HUDEP-2 (cell line): ENCODE results near the gene INPP5K.
"Not testable (repeated sequence)": the region's sequence is repeated elsewhere in the genome, so short reads cannot be mapped to it uniquely, and the experiment has no call there.

Experiments
- DNase-seq, 76 experiments: peaks; one replicate each; lab custom pipeline; 2025; ENCODE audit not compliant: unreplicated experiment in 76 of 76; lab: John Stamatoyannopoulos, UW

The INPP5K gene

GRCh38 chr17:1469231-1469852 is 47.1 kb downstream of the INPP5K start:
- no peak for DNase-seq

- DNase-seq: no peak
Measured at GRCh38 chr17:1467898-1468492, 48.4 kb downstream of the INPP5K start.

DNA sequence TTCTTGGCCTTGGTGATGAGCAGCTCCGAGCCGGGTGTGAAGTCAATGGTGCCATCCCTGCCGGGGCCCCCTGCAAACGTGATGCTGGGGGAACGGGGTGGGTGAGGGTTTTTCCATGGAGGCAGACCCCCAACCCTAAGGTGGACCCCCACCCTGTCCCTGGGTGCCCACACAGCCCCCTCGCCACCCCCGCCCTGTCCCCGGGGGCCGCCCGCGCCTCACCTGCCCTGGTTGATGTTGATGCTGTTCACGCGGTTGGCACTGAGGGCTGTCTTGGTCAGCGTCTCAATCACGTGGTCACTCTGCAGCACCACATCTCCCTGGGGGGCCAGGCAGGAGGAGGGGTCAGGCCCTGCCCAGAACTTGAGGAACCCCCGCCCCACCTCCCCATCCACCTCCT is 49.2 kb downstream of the INPP5K start:
- no peak for DNase-seq

DNA sequence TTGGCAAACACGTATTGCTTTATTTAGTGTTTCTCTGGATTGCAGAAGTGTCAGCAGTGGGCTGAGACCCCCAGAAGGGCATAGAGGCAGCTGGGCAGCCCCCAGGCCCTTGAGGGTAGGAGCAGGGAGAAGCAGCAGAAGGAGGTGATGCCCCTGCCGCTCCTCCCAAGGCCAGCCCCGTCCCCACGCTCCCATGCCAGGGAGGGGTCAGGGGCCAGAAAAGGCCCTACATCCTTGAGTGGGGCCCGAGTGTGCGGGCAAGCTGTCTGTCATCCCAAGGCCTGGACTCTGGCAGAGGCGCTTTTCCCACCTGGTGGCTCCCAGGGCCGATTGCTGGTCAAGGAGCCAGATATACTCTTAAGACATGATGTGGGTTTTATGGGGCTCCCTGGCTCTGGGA is 52.2 kb downstream of the INPP5K start:
- DNase-seq: no peak

DNA sequence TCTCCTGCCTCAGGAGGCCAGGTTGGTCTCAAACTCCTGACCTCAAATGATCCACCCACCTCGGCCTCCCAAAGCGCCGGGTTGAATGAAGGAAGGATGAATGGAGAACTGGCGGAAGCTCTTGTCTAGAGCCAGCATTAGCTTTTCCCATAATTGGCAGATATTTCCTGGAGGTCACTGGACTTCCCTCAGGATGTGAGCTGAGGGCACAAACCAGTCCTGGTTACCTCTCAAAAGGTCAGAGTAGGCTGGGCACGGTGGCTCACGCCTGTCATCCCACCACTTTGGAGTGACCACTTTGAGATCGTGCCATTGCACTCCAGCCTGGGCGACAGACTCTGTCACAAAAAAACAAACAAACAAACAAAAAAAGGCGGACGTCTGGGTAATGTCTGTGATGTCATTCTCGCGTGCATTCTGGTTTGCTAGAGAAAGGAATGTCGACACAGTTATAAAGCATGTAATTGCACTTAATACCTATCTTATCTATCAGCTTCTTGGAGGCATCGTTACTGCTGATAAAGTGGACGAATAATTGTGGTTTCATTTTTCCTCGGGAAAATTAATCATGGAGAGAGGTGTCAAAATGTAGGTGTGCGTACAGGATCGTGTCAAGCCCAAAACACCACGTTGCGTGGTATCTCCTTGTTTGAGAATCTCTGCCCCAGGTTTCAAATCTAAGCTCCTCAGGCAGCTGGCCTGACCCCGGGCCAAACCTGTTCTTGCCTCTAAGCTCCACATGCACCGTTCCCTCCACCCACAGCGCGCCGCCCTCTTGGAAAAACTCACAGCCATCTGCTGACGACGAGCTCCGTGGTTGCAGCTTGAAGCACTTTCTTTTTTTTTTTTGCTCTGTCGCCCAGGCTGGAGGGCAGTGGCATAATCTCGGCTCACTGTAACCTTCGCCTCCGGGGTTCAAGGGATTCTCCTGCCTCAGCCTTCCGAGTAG is 54.0 kb downstream of the INPP5K start:
- no peak for DNase-seq

GRCh38 chr17:1461198-1461944 is 55.0 kb downstream of the INPP5K start:
- no peak for DNase-seq

DNA sequence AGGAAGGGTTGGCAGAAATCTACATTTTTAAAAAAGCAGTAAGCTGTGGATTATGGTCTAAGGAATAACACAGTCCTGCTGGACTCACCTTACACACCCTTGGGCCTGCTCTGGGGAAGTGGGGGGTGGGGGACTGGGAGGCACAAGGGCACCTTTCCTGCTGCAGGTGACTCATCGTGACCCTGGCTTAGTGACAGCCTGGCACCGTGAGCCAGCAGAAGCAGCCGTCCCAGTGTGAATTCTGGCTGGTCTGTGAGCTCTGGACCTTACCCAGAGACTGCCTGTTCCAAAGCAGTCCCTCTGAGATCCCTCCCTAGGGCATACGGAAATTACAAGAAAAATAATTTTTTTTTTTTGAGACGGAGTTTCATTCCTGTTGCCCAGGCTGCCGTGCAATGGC is 56.2 kb downstream of the INPP5K start:
- peak in 2 of 76 experiments; percentile 7 to 9 for DNase-seq

- peak in 75 of 76 experiments; percentile 44 to 98 (median 93) for DNase-seq
Measured at GRCh38 chr17:1455797-1456599, 60.4 kb downstream of the INPP5K start, which contains the start of gene CRK. Gene CRK (minus strand): TSS chr17:1456232. CDS start chr17:1456117, 115 bp downstream.

DNA sequence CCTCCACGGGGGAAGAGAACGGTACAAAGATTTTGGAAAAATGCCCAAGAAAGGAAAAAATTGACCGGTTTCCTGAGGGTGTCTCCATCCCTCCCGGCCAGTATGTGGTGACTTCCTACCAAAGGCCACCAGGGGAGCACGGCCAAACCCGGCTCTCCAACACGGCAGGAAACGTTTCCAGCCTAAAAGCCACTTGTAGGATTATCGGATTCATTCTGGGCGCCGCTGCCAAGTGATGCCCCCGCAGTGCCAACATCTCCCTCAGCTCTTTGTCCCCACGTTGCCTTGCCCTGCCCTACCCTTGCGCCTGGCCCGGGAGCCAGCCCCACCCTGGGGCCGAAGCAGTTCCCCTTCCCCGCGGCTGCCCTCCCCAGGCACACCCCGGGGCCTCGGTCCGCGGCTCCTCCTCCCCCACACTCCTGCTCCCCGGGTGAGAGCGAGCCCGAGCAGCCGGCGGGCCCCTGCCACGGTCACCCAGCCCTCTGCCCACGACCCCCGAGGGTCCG is 61.1 kb downstream of the INPP5K start:
- peak in 58 of 76 experiments; percentile 9 to 67 (median 38) for DNase-seq

GRCh38 chr17:1454541-1454940 is 61.9 kb downstream of the INPP5K start:
- DNase-seq: no peak

DNA sequence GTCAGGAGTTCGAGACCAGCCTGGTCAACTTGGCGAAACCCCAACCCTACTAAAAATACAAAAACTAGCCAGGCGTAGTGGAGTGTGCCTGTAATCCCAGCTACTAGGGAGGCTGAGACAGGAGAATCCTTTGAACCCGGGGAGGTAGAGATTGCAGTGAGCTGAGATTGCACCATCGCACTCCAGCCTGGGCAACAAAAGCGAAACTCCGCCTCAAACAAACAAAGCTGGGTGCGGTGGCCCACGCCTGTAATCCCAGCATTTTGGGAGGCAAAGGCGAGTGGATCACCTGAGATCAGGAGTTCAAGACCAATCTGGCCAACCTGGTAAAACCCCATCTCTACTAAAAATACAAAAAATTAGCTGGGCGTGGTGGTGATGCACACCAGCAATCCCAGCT is 62.7 kb downstream of the INPP5K start:
- DNase-seq: not testable (repeated sequence)

DNA sequence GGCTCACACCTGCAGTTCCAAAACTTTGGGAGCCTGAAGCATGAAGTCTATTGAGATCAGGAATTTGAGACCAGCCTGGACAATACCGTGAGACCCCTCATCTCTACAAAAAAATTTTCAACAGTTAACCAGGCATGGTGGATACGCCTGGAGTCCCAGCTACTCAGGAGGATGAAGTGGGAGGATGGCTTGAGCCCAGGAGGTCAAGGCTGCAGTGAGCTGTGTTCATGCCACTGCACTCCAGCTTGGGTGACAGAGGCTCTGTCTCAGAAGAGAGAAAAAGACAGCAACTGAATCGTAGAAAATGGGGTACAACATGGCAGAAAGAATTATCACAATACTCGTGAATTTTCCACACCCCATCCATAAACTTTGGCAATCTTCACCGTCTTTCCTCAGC is 63.6 kb downstream of the INPP5K start:
- no peak for DNase-seq

GRCh38 chr17:1450261-1450660 is 66.2 kb downstream of the INPP5K start:
- not testable (repeated sequence) for DNase-seq

DNA sequence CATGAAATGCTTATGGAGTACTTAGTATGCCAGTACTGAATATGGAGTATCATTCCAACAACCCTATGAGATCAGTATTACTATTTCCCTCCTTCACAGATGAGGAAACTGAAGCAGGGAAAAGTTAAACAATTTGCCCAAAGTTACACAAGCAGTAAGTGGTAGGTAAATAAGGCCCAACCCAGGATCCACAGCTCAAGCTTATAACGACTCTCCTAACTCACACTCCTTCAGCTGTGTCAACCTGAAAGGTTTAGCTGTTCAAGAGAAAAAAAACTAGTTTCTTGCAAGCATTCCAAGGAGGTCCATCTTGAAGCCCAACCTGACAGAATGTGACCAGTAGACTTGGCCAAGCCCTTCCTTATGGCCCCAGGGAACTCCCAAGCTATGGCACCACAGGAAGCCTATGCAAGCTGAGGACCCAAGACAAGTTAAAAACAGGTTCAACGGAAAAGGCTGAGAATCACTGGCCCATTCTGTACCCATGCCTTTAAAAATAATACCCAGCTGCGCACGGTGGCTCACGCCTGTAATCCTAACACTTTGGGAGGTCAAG is 66.9 kb downstream of the INPP5K start:
- DNase-seq: no peak

DNA sequence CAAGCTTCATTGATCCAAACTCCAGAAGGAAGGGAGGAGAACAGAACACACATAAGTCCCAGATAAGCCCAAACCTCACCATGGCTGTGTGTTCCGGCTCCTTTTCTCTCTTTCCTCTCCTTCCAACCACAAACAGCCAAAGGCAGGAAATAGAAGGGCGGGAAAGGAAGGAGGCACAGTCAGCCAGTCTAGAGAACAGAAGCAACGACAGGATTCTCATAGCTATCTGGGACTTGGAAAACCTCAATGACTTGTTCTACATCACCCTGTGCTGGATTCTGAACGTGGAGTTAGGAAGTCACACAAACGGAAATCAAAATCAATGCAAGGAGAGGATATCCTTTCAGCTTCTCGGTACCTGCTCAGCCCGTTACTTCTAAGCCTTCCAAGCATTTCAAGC is 69.4 kb downstream of the INPP5K start:
- DNase-seq: no peak

GRCh38 chr17:1446201-1446600 is 70.2 kb downstream of the INPP5K start:
- no peak for DNase-seq

DNA sequence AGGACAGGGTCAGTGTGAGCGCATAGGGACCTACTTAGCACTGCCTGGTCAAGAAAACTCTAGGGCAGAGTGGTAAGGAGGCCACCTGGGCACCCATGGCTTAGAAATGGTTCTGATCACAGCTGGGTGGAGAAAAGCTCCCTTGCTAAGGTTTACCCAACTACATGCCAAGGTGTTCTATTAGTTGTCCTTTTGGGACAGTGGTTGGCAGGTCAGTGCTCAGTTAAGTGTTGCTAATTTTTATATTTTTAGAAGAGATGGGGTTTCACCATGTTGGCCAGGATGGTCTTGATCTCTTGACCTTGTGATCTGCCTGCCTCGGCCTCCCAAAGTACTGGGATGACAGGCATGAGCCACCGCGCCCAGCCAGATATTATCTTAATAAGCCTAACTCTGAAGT is 70.7 kb downstream of the INPP5K start:
- DNase-seq: not testable (repeated sequence)
